Psoas muscle (tissue), 8 donors: ENCODE measurements around the gene CORO1C. TPM values are rescaled to one million over a fixed set of nuclear protein-coding genes. Genes with fewer than 3 reads are reported as not detected.
A peak's percentile ranks its signal among the peaks of the same experiment; 100 is the strongest.

Experiments used
- ATAC-seq, 4 donors: fragments of 200-7000 bp; cut with Tn5 transposase; one replicate each; pipeline ENCODE4 v1.9.1; 2020; ENCODE audit warnings: moderate library complexity in 3 of 4, mild to moderate bottlenecking in 2 of 4
- DNase-seq, 2 donors: peaks; one replicate each; pipeline ENCODE4 v3.0.0-alpha.2; 2020
- H3K27ac ChIP-seq: fragments of 200-600 bp; one replicate; pipeline ENCODE4 v1.8.0; 2022
- H3K27me3 ChIP-seq, 3 donors: fragments of 200-600 bp in 1 of 3; one replicate each; pipeline versions ENCODE4 v1.6.1 to v1.8.0; 2013 to 2022; ENCODE audit warnings: low read length in 2 of 3, mild to moderate bottlenecking in 2 of 3, moderate library complexity in 1 of 3; ENCODE audit not compliant: insufficient read depth in 3 of 3
- H3K36me3 ChIP-seq, 2 donors: fragments of 200-600 bp in 1 of 2; one replicate each; pipeline versions ENCODE4 v1.6.1 to v1.8.0; 2013 to 2022; ENCODE audit warnings: low read depth in 1 of 2, mild to moderate bottlenecking in 1 of 2, moderate library complexity in 1 of 2; ENCODE audit not compliant: insufficient read depth in 1 of 2
- H3K4me1 ChIP-seq: fragments of 200-600 bp; one replicate; pipeline ENCODE4 v1.8.0; 2022
- H3K4me3 ChIP-seq: fragments of 200-600 bp; one replicate; pipeline ENCODE4 v1.8.0; 2022; ENCODE audit warnings: mild to moderate bottlenecking
- H3K9me3 ChIP-seq: fragments of 200-600 bp; one replicate; pipeline ENCODE4 v1.8.0; 2022
- CTCF ChIP-seq: fragments of 200-600 bp; IDR thresholded peaks from one replicate; pipeline ENCODE4 v1.8.0; 2022; ENCODE audit warnings: antibody characterized with exemption
- WGBS, 3 donors: extraction: QIAGEN DNeasy Blood & Tissue Kit; methylation state at CpG; one replicate each; pipeline versions ENCODE4 v1.1.6 to v1.1.7; 2013; 5-methylcytosine and 5-hydroxymethylcytosine counted together
- intact Hi-C, 2 donors: fragments of 100-400 bp; cut with DNase I; formaldehyde crosslinking; loops; one replicate each; pipeline versions ENCODE4 v1.11.0 to v1.14.2; 2022
- polyA plus RNA-seq, 3 donors: library from polyadenylated mRNA; stranded (reverse); fragments of 200-250 nt; gene quantifications; one replicate each; pipeline ENCODE4 v1.2.3, GENCODE V29; 2013
- total RNA-seq, 4 donors: library from RNA; stranded (reverse); fragmentation: NEBNext Ultra II Directional in 2 of 4; extraction: Animal tissue kit (Norgen Biotek cat#: 25700) in 2 of 4; gene quantifications; one replicate each; pipeline versions ENCODE4 v1.2.1 to v1.2.4, GENCODE V29; 2021 to 2023
- donor health status: healthy with polysubstance abuse.
- donor health status: DM: no; HTN: no; CAD: no; lungs with moderate emphysema.
- donor health status: Bipolar disorder and iron deficiency.
- donor health status: healthy.
- donor health status: DM: yes; HTN: yes; CAD: no.
- donor health status: DM: no; HTN: no; CAD: no.
- donor health status: DM: no; HTN: no; CAD: no.
- donor health status: DM: yes; HTN: yes; CAD: no.

Gene CORO1C
- total and polyA plus RNA-seq, 7 donors = 16.9 to 67.1 (median 40.5) TPM

DNA sequence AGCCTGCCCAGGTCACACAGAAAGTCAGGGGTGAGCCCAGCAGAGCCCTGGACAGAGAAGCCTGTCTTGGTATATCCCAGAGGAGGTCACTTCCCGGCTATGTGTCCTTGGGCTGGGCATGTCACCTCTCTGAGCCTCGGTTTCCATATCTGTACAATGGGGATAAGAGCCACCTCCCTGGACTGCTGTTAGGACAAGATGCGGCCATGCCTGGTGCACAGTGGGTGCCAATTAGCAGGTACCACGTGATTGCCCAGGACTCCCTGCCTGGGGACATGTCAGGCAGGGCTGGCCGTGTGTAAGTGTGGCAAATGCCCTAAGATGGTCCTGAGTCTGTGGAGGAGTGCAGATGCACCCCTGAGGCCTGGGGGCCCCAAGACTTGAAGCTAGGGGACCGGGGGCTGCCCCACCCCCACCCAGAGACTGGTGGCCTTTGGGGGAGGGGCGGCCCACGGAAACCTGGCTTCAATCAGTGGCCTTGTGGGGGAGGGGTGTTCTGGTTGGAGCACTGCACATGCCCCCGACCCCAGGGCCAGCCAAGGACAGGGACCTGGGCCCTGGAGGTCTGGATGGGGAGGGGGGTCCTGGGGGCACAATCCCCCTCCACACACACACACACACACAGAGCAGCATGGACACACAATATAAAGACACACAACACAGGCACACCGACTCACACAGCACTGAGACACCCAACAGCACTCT is 134.3 kb downstream of the CORO1C start:
- H3K4me3 ChIP-seq = peak overlapping the region; percentile 25
- DNase-seq (no peak), ATAC-seq (no peak)
- no peaks in the 10 kb centered on the region for H3K27me3 ChIP-seq
- intact Hi-C loops = no loop called here
- no peaks in the 10 kb centered on the region for H3K4me1 ChIP-seq
- TF ChIP-seq CTCF = no peak
- no peak overlapping the region for H3K27ac ChIP-seq
- no peaks in the 10 kb centered on the region for H3K36me3 ChIP-seq
- WGBS, 3 donors = 51 to 59% (median 58%) methylated on average over 10 of the region's 10 CpGs
- H3K9me3 ChIP-seq = no peaks in the 10 kb centered on the region

GRCh38 chr12:108595711-108596647 is 135.3 kb downstream of the CORO1C start:
- no peaks in the 10 kb centered on the region for H3K27me3 ChIP-seq
- intact Hi-C loops = no loop called here
- ATAC-seq (no peak), DNase-seq (no peak)
- no peak overlapping the region for H3K27ac ChIP-seq
- H3K4me1 ChIP-seq = no peaks in the 10 kb centered on the region
- TF ChIP-seq CTCF = no peak
- WGBS, 3 donors = 71 to 75% (median 75%) methylated on average over 17 of the region's 17 CpGs
- no peaks in the 10 kb centered on the region for H3K36me3 ChIP-seq
- H3K9me3 ChIP-seq = no peaks in the 10 kb centered on the region
- no peak overlapping the region for H3K4me3 ChIP-seq

Other genes with a start within 250 kb of the CORO1C start
- gene FICD, start 216.2 kb downstream of the CORO1C start, total RNA-seq = 1 to 10 TPM; 1.6 to 4.2 (median 2.8) TPM
- 1 to 10 TPM; 5.0 to 5.5 (median 5.1) TPM for gene FICD, start 216.2 kb downstream of the CORO1C start, polyA plus RNA-seq
- 10 to 100 TPM; 22.3 to 32.7 (median 24.9) TPM for gene SART3, start 170.3 kb downstream of the CORO1C start, total RNA-seq
- 10 to 100 TPM; 13.4 to 35.3 (median 22.5) TPM for gene SART3, start 170.3 kb downstream of the CORO1C start, polyA plus RNA-seq
- 100 to 1,000 TPM; 148 to 225 (median 212) TPM for gene ISCU, start 168.9 kb downstream of the CORO1C start, total RNA-seq
- 100 to 1,000 TPM; 190 to 352 (median 220) TPM for gene ISCU, start 168.9 kb downstream of the CORO1C start, polyA plus RNA-seq
- gene TMEM119, start 133.4 kb downstream of the CORO1C start, total RNA-seq = 1 to 10 TPM in 2 of 4 donors, under 1 TPM in 2; 0.25 to 2.6 (median 0.68) TPM
- gene TMEM119, start 133.4 kb downstream of the CORO1C start, polyA plus RNA-seq = under 1 TPM; 0.31 to 0.99 (median 0.34) TPM
- 1 to 10 TPM; 1.5 to 2.3 (median 1.8) TPM for gene SELPLG, start 97.6 kb downstream of the CORO1C start, total RNA-seq
- 1 to 10 TPM in 2 of 3 donors, under 1 TPM in 1; 0.62 to 3.8 (median 1.2) TPM for gene SELPLG, start 97.6 kb downstream of the CORO1C start, polyA plus RNA-seq
- gene SSH1, start 126.1 kb upstream of the CORO1C start, total RNA-seq = 10 to 100 TPM; 24.9 to 68.6 (median 55.9) TPM
- gene SSH1, start 126.1 kb upstream of the CORO1C start, polyA plus RNA-seq = 10 to 100 TPM; 10.0 to 39.8 (median 10.9) TPM
- gene DAO, start 148.6 kb upstream of the CORO1C start, total RNA-seq = not detected
- not detected for gene DAO, start 148.6 kb upstream of the CORO1C start, polyA plus RNA-seq